Peyer's patch (tissue), 4 donors: ENCODE results near the gene NUP50. TPM values are rescaled to one million over a fixed set of nuclear protein-coding genes. Genes with fewer than 3 reads are reported as not detected.

ENCODE experiments used
- DNase-seq, 3 donors: peaks; one replicate each; pipeline ENCODE4 v3.0.0-alpha.2; 2017 to 2019
- H3K27ac ChIP-seq, 4 donors: fragments of 200-600 bp; sonication (generic); one replicate each; pipeline ENCODE4 v1.5.1; 2016 to 2019
- H3K27me3 ChIP-seq, 2 donors: fragments of 200-600 bp; sonication (generic); one replicate each; pipeline ENCODE4 v1.5.1; 2019
- H3K36me3 ChIP-seq, 3 donors: fragments of 200-600 bp; sonication (generic); one replicate each; pipeline ENCODE4 v1.5.1; 2016 to 2019
- H3K4me1 ChIP-seq, 4 donors: fragments of 200-600 bp; sonication (generic); one replicate each; pipeline ENCODE4 v1.5.1; 2016 to 2019
- H3K4me3 ChIP-seq, 4 donors: fragments of 200-600 bp; sonication (generic); 1 replicate in 3 of 4; 2 replicates in 1 of 4; pipeline ENCODE4 v1.5.1; 2016 to 2019; ENCODE audit warnings: mild to moderate bottlenecking in 1 of 4
- H3K9me3 ChIP-seq, 4 donors: fragments of 200-600 bp; sonication (generic); one replicate each; pipeline ENCODE4 v1.5.1; 2016 to 2019; ENCODE audit warnings: mild to moderate bottlenecking in 1 of 4
- CTCF ChIP-seq, 6 experiments: fragments of 450-650 bp in 4 of 6; fragments of 200-600 bp in 2 of 6; sonication (generic) in 1 of 6; IDR thresholded peaks; one replicate each; pipeline ENCODE4 v1.5.1; 2017 to 2019; ENCODE audit warnings: antibody characterized with exemption in 6 of 6, mild to moderate bottlenecking in 3 of 6, moderate library complexity in 1 of 6
- POLR2A ChIP-seq, 2 donors: fragments of 450-650 bp; IDR thresholded peaks; one replicate each; pipeline ENCODE4 v1.5.1; 2017; ENCODE audit warnings: antibody characterized with exemption in 2 of 2, mild to moderate bottlenecking in 2 of 2, moderate library complexity in 2 of 2
- total RNA-seq, 4 donors: library from RNA; depleted of rRNA; stranded (reverse); fragments of >200 nt; gene quantifications; one replicate each; pipeline ENCODE4 v1.1.0, GENCODE V29; 2016

The NUP50 gene
- total RNA-seq, 4 donors from 2014 or later: 67.8 to 96.8 (median 75.8) TPM

GRCh38 chr22:45210991-45211390 lies 47.3 kb downstream of the NUP50 start:
- no peak overlapping the region for H3K4me3 ChIP-seq
- peaks cover 0 to 14% (median 2%) of the 10 kb centered on the region in 4 donors for H3K4me1 ChIP-seq
- peaks cover 0 to 15% (median 0%) of the 10 kb centered on the region in 3 donors for H3K36me3 ChIP-seq
- H3K27me3 ChIP-seq: no peaks in the 10 kb centered on the region
- H3K27ac ChIP-seq: no peak overlapping the region
- H3K9me3 ChIP-seq: no peaks in the 10 kb centered on the region
- DNase-seq: peak in 1 of 3 donors; percentile 20
- TF ChIP-seq POLR2A (IDR thresholded peaks at IDR 0.05): no peak
- no peak for TF ChIP-seq CTCF (IDR thresholded peaks at IDR 0.05)

GRCh38 chr22:45211435-45211834 lies 47.7 kb downstream of the NUP50 start:
- H3K36me3 ChIP-seq: peaks cover 0 to 15% (median 0%) of the 10 kb centered on the region in 3 donors
- DNase-seq: peak in 2 of 3 donors; percentile 48 to 57
- peak overlapping the region in 3 of 4 donors; percentile 22 to 65 (median 53) for H3K27ac ChIP-seq
- peak overlapping the region in 1 of 4 donors; percentile 12 for H3K4me3 ChIP-seq
- H3K27me3 ChIP-seq: no peaks in the 10 kb centered on the region
- no peaks in the 10 kb centered on the region for H3K9me3 ChIP-seq
- TF ChIP-seq CTCF (IDR thresholded peaks at IDR 0.05): no peak
- TF ChIP-seq POLR2A (IDR thresholded peaks at IDR 0.05): no peak
- H3K4me1 ChIP-seq: peaks cover 0 to 17% (median 2%) of the 10 kb centered on the region in 4 donors

- Histone ChIP-seq H3K36me3 (peaks cover 0 to 15% (median 0%) of the 10 kb centered on the region in 3 donors), H3K4me1 (peaks cover 0 to 20% (median 2%) of the 10 kb centered on the region in 4 donors), H3K9me3 (no peaks in the 10 kb centered on the region), H3K27me3 (no peaks in the 10 kb centered on the region), H3K4me3 (peak overlapping the region in 2 of 4 donors; percentile 1 to 12), H3K27ac (peak overlapping the region; percentile 22 to 65 (median 56))
- no peak for TF ChIP-seq POLR2A (IDR thresholded peaks at IDR 0.05)
- peak in 1 of 3 donors; percentile 29 for DNase-seq
Measured at GRCh38 chr22:45211848-45212247, 48.1 kb downstream of the NUP50 start.

GRCh38 chr22:45212306-45212709 lies 48.6 kb downstream of the NUP50 start:
- H3K4me1 ChIP-seq: peaks cover 0 to 20% (median 2%) of the 10 kb centered on the region in 4 donors
- peak; percentile 37 to 58 (median 58) for DNase-seq
- H3K27ac ChIP-seq: peak overlapping the region; percentile 22 to 65 (median 56)
- H3K36me3 ChIP-seq: peaks cover 0 to 15% (median 0%) of the 10 kb centered on the region in 3 donors
- H3K4me3 ChIP-seq: peak overlapping the region in 3 of 4 donors; percentile 1 to 12 (median 4)
- no peaks in the 10 kb centered on the region for H3K27me3 ChIP-seq
- H3K9me3 ChIP-seq: no peaks in the 10 kb centered on the region
- no peak for TF ChIP-seq POLR2A (IDR thresholded peaks at IDR 0.05)
- TF ChIP-seq CTCF (IDR thresholded peaks at IDR 0.05): no peak

- Histone ChIP-seq H3K9me3 (no peaks in the 10 kb centered on the region), H3K27me3 (no peaks in the 10 kb centered on the region), H3K4me3 (peak overlapping the region in 2 of 4 donors; percentile 4 to 12), H3K27ac (peak overlapping the region; percentile 15 to 65 (median 56)), H3K4me1 (peaks cover 0 to 20% (median 2%) of the 10 kb centered on the region in 4 donors), H3K36me3 (peaks cover 0 to 7% (median 0%) of the 10 kb centered on the region in 3 donors)
- TF ChIP-seq POLR2A (IDR thresholded peaks at IDR 0.05) (no peak), CTCF (IDR thresholded peaks at IDR 0.05) (no peak)
- peak in 1 of 3 donors; percentile 51 for DNase-seq
Measured at GRCh38 chr22:45212992-45213751, 49.4 kb downstream of the NUP50 start.
